ENCODE data around the gene PNMA6E. TPM values are rescaled to one million over a fixed set of nuclear protein-coding genes. Genes with fewer than 3 reads are reported as not detected.

The PNMA6E gene
- total RNA-seq, 1 donor from 2014 or later = not detected

GRCh38 chrX:153398275-153398960 is 2.7 kb downstream of the PNMA6E start:
- no peak overlapping the region for H3K4me3 ChIP-seq
- H3K9me3 ChIP-seq = no peaks in the 10 kb centered on the region
- TF ChIP-seq POLR2A (IDR thresholded peaks at IDR 0.05) = no peak
- TF ChIP-seq POLR2AphosphoS5 (IDR thresholded peaks at IDR 0.05; ENCODE audit: insufficient read depth in 1 of 2, low read depth in 1 of 2) = no peak
- no peak for TF ChIP-seq CTCF (IDR thresholded peaks at IDR 0.05)
- no peak overlapping the region for H3K27ac ChIP-seq
- H3K4me1 ChIP-seq = no peaks in the 10 kb centered on the region
- no peaks in the 10 kb centered on the region for H3K27me3 ChIP-seq
- H3K36me3 ChIP-seq = no peaks in the 10 kb centered on the region
- no peak for DNase-seq (ENCODE audit: extremely low spot score in 2 of 2)
- intact Hi-C loops (cut with DNase I) = no loop called here

- no peak for DNase-seq (ENCODE audit: extremely low spot score in 2 of 2)
- no peaks in the 10 kb centered on the region for H3K27me3 ChIP-seq
- no peaks in the 10 kb centered on the region for H3K36me3 ChIP-seq
- no peaks in the 10 kb centered on the region for H3K4me1 ChIP-seq
- intact Hi-C loops (cut with DNase I) = no loop called here
- no peak overlapping the region for H3K27ac ChIP-seq
- no peak overlapping the region for H3K4me3 ChIP-seq
- no peaks in the 10 kb centered on the region for H3K9me3 ChIP-seq
- TF ChIP-seq CTCF (IDR thresholded peaks at IDR 0.05) (no peak), POLR2AphosphoS5 (IDR thresholded peaks at IDR 0.05; ENCODE audit: insufficient read depth in 1 of 2, low read depth in 1 of 2) (no peak), POLR2A (IDR thresholded peaks at IDR 0.05) (no peak)
Measured at GRCh38 chrX:153397256-153397960, 3.7 kb downstream of the PNMA6E start.

GRCh38 chrX:153396320-153397195 is 4.6 kb downstream of the PNMA6E start:
- H3K27me3 ChIP-seq = no peaks in the 10 kb centered on the region
- no peaks in the 10 kb centered on the region for H3K9me3 ChIP-seq
- no peak overlapping the region for H3K27ac ChIP-seq
- intact Hi-C loops (cut with DNase I) = no loop called here
- TF ChIP-seq CTCF (IDR thresholded peaks at IDR 0.05) (no peak), POLR2AphosphoS5 (IDR thresholded peaks at IDR 0.05; ENCODE audit: insufficient read depth in 1 of 2, low read depth in 1 of 2) (no peak), POLR2A (IDR thresholded peaks at IDR 0.05) (no peak)
- H3K4me1 ChIP-seq = no peaks in the 10 kb centered on the region
- no peak overlapping the region for H3K4me3 ChIP-seq
- no peaks in the 10 kb centered on the region for H3K36me3 ChIP-seq
- DNase-seq (ENCODE audit: extremely low spot score in 2 of 2) = no peak

GRCh38 chrX:153395613-153396319 is 5.4 kb downstream of the PNMA6E start:
- no peaks in the 10 kb centered on the region for H3K4me1 ChIP-seq
- H3K9me3 ChIP-seq = no peaks in the 10 kb centered on the region
- no peak for TF ChIP-seq POLR2AphosphoS5 (IDR thresholded peaks at IDR 0.05; ENCODE audit: insufficient read depth in 1 of 2, low read depth in 1 of 2)
- TF ChIP-seq POLR2A (IDR thresholded peaks at IDR 0.05) = no peak
- no peak for TF ChIP-seq CTCF (IDR thresholded peaks at IDR 0.05)
- intact Hi-C loops (cut with DNase I) = no loop called here
- H3K36me3 ChIP-seq = no peaks in the 10 kb centered on the region
- no peak for DNase-seq (ENCODE audit: extremely low spot score in 2 of 2)
- no peak overlapping the region for H3K27ac ChIP-seq
- no peak overlapping the region for H3K4me3 ChIP-seq
- no peaks in the 10 kb centered on the region for H3K27me3 ChIP-seq

All from vagina (tissue), 2 donors.